ENCODE data around the gene SPTBN1.

GRCh38 chr2:54599326-54599710 is 143.2 kb downstream of the SPTBN1 start:
- no peak for TF ChIP-seq CTCF (IDR thresholded peaks at IDR 0.05; ENCODE audit: poor library complexity)
- TF ChIP-seq EZH2 (IDR thresholded peaks at IDR 0.05; ENCODE audit: borderline replicate concordance) = no peak
- no peak for TF ChIP-seq EZH2phosphoT487 (IDR thresholded peaks at IDR 0.05; ENCODE audit: low read depth, severe bottlenecking, unreplicated experiment)
